Pericardium fibroblast (primary cell): ENCODE measurements around the gene PTPN5. TPM values are rescaled to one million over a fixed set of nuclear protein-coding genes. Genes with fewer than 3 reads are reported as not detected.

Experiments
- total RNA-seq: library from RNA; depleted of rRNA; stranded (reverse); fragments of >200 nt; gene quantifications from 2 replicates; pipeline ENCODE4 v1.2.3, GENCODE V29; 2015

PTPN5 gene
- total RNA-seq: not detected in 2 replicates

GRCh38 chr11:18791207-18791968, at the start of gene PTPN5:
PTPN5 (minus strand) TSS chr11:18791798; CDS start chr11:18771958, 19,840 bp downstream.

GRCh38 chr11:18726040-18726439, 65.6 kb downstream of the PTPN5 start, which contains the start of gene IGSF22:
IGSF22 (minus strand) TSS chr11:18726188; CDS start chr11:18724236, 1,952 bp downstream.

GRCh38 chr11:18698341-18699268, 93.0 kb downstream of the PTPN5 start, which contains the start of gene TMEM86A:
TMEM86A (plus strand) TSS chr11:18698779; CDS start chr11:18698887, 108 bp downstream.

Other genes with a start within 250 kb of the PTPN5 start
- 11.9 and 17.9 TPM in 2 replicates for gene UEVLD, start 203.1 kb downstream of the PTPN5 start, total RNA-seq
- not detected in 2 replicates for gene MISFA, start 192.0 kb downstream of the PTPN5 start, total RNA-seq
- gene SPTY2D1, start 157.5 kb downstream of the PTPN5 start, total RNA-seq: 14.2 TPM in 2 replicates
- 1.2 TPM in 2 replicates for gene TMEM86A, start 93.0 kb downstream of the PTPN5 start, total RNA-seq
- not detected in 2 replicates for gene IGSF22, start 65.6 kb downstream of the PTPN5 start, total RNA-seq
- not detected in 2 replicates for gene MRGPRX1, start 147.6 kb upstream of the PTPN5 start, total RNA-seq